HG03520 (cell line): Measurements from ENCODE around the gene NAA38.
A peak's percentile ranks its signal among the peaks of the same experiment; 100 is the strongest.

ENCODE experiments used
- ATAC-seq: cut with Tn5 transposase; IDR thresholded peaks from one replicate; pipeline ENCODE4 v1.9.1; 2021; ENCODE audit warnings: mild to moderate bottlenecking, moderate library complexity; ENCODE audit not compliant: unreplicated experiment

The NAA38 gene

DNA sequence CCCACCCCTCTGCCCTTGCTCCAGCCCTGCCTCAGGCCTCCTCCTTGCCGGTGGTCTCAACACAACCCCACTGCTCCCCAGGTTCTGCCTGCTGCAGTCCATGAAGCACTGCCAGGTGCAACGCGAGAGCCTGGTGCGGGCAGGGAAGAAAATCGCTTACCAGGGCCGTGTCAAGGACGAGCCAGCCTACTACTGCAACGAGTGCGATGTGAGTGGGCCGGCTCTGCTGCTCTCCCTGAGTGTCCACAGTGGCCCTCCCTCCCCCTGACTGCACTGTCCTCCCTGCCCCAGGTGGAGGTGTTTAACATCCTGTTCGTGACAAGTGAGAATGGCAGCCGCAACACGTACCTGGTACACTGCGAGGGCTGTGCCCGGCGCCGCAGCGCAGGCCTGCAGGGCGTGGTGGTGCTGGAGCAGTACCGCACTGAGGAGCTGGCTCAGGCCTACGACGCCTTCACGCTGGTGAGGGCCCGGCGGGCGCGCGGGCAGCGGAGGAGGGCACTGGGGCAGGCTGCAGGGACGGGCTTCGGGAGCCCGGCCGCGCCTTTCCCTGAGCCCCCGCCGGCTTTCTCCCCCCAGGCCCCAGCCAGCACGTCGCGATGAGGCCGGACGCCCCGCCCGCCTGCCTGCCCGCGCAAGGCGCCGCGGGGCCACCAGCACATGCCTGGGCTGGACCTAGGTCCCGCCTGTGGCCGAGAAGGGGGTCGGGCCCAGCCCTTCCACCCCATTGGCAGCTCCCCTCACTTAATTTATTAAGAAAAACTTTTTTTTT, 4.3 kb downstream of the NAA38 start:
- no peak for ATAC-seq

DNA sequence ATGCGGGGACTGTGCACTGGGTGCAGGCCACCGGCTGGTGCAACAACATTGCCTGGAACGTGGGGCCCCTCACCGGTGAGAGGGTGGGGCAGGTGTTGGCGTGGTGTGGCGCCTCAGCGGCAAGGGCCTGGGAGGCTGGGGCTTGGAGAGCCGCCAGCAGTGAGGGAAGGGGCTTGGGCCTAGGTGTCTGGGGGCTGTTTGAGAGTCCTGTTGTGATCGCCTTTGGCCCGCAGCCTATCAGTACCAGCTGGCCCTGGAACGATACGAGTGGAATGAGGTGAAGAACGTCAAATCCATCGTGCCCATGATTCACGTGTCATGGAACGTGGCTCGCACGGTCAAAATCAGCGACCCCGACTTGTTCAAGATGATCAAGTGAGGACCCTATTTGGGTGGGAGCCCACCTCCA, 5.1 kb downstream of the NAA38 start:
- ATAC-seq = no peak

DNA sequence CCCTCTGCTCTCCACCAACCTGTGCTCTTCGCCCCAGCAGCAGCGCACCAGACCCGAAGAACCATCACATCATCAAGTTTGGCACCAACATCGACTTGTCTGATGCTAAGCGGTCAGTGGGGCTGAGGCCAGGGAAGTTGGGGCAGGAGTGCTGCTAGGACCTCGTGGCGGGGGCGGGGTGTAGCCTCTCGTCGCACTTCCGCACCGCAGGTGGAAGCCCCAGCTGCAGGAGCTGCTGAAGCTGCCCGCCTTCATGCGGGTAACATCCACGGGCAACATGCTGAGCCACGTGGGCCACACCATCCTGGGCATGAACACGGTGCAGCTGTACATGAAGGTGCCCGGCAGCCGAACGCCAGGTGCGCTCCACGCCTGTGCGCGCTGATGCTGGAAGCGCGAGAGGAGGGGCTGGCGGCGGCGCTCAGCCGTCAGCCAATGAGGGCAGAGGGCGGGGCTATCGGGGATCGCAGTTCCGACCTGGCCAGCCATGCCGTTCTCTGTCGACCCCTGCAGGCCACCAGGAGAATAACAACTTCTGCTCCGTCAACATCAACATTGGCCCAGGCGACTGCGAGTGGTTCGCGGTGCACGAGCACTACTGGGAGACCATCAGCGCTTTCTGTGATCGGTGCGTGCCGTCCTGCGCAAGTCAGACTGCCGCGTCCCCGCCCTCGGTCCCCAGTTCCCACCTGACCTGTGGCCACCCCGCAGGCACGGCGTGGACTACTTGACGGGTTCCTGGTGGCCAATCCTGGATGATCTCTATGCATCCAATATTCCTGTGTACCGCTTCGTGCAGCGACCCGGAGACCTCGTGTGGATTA, 5.7 kb downstream of the NAA38 start:
- ATAC-seq = peak; percentile 55

DNA sequence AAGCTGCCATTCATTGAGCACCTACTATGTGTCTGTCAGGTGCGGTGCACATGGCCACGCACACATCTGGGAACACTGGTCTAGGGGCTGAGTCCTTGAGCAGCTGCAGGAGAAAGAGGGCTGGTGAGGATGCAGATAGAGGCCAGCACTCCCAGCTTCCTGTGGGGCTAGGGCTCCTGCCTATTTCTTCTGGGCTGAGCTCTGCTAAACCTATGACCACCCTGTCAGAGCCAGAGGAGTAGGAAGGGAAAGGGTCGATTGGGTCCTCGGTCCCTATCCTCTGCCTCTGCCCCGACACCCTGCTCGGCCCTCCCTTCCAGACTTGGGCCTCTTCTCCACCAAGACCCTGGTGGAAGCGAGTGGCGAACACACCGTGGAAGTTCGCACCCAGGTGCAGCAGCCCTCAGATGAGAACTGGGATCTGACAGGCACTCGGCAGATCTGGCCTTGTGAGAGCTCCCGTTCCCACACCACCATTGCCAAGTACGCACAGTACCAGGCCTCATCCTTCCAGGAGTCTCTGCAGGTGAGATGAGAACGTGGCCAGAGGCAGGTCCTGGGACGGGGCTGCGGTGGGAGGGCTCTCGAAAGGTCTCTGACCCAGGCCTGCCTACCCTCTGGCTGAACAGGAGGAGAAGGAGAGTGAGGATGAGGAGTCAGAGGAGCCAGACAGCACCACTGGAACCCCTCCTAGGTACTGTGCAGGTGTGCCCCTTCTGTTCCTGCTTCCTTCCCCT, 6.5 kb downstream of the NAA38 start:
- no peak for ATAC-seq

DNA sequence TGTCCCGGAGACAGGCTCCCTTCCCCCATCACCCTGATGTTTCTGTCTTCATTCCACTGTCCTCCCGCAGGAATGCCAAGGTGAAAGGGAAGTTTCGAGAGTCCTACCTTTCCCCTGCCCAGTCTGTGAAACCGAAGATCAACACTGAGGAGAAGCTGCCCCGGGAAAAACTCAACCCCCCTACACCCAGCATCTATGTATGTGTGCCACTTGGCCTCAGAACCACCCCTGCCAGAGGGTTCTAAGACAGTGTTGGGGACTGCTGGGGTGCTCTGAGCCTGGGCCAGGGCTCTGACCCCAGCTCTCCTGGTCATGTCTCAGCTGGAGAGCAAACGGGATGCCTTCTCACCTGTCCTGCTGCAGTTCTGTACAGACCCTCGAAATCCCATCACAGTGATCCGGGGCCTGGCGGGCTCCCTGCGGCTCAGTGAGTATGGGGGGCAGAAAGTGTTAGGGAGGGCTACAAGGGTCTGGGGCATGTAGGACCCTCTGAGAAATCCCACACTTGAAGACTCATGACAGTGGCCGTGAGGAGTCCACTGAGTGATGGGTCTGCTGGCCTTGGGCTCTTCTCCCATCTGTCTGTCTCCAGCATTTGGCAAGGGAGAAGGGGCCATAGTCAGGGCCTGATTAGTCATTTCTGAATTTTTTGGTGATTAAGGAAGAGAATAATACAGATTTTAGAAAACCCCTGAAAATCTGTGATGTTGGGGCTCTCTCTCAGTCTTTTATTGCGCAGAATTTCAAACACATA, 7.4 kb downstream of the NAA38 start:
- no peak for ATAC-seq

DNA sequence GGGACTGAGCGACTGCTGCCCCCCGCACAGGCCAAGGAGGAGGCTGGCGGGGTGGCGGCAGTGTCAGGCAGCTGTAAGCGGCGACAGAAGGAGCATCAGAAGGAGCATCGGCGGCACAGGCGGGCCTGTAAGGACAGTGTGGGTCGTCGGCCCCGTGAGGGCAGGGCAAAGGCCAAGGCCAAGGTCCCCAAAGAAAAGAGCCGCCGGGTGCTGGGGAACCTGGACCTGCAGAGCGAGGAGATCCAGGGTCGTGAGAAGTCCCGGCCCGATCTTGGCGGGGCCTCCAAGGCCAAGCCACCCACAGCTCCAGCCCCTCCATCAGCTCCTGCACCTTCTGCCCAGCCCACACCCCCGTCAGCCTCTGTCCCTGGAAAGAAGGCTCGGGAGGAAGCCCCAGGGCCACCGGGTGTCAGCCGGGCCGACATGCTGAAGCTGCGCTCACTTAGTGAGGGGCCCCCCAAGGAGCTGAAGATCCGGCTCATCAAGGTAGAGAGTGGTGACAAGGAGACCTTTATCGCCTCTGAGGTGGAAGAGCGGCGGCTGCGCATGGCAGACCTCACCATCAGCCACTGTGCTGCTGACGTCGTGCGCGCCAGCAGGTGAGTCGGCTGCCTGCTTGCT, 8.1 kb downstream of the NAA38 start:
- ATAC-seq = no peak

DNA sequence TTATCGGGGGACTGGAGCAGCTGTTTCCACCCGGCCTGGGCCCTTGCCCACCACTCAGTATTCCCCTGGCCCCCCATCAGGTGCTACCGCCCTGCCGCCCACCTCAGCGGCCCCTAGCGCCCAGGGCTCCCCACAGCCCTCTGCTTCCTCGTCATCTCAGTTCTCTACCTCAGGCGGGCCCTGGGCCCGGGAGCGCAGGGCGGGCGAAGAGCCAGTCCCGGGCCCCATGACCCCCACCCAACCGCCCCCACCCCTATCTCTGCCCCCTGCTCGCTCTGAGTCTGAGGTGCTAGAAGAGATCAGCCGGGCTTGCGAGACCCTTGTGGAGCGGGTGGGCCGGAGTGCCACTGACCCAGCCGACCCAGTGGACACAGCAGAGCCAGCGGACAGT, 8.6 kb downstream of the NAA38 start:
- no peak for ATAC-seq

DNA sequence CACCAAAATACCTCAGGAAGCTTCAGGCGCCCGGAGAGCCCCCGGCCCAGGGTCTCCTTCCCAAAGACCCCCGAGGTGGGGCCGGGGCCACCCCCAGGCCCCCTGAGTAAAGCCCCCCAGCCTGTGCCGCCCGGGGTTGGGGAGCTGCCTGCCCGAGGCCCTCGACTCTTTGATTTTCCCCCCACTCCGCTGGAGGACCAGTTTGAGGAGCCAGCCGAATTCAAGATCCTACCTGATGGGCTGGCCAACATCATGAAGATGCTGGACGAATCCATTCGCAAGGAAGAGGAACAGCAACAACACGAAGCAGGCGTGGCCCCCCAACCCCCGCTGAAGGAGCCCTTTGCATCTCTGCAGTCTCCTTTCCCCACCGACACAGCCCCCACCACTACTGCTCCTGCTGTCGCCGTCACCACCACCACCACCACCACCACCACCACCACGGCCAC, 9.2 kb downstream of the NAA38 start:
- ATAC-seq = no peak

DNA sequence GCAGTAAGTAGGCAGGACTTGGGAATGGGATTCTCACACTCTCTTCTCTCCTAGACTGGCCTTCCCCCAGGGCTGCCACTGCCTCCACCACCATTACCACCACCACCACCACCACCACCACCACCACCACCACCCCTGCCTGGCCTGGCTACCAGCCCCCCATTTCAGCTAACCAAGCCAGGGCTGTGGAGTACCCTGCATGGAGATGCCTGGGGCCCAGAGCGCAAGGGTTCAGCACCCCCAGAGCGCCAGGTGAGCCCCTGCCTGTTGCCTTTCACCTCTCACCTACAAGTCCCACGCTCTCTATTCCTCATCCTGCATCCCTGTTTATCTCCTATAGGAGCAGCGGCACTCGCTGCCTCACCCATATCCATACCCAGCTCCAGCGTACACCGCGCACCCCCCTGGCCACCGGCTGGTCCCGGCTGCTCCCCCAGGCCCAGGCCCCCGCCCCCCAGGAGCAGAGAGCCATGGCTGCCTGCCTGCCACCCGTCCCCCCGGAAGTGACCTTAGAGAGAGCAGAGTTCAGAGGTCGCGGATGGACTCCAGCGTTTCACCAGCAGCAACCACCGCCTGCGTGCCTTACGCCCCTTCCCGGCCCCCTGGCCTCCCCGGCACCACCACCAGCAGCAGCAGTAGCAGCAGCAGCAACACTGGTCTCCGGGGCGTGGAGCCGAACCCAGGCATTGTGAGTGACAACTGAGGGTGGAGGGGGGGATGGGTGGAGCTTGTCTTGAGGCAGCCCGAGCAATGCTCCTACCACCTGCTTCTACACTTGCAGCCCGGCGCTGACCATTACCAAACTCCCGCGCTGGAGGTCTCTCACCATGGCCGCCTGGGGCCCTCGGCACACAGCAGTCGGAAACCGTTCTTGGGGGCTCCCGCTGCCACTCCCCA, 10.3 kb downstream of the NAA38 start:
- no peak for ATAC-seq

DNA sequence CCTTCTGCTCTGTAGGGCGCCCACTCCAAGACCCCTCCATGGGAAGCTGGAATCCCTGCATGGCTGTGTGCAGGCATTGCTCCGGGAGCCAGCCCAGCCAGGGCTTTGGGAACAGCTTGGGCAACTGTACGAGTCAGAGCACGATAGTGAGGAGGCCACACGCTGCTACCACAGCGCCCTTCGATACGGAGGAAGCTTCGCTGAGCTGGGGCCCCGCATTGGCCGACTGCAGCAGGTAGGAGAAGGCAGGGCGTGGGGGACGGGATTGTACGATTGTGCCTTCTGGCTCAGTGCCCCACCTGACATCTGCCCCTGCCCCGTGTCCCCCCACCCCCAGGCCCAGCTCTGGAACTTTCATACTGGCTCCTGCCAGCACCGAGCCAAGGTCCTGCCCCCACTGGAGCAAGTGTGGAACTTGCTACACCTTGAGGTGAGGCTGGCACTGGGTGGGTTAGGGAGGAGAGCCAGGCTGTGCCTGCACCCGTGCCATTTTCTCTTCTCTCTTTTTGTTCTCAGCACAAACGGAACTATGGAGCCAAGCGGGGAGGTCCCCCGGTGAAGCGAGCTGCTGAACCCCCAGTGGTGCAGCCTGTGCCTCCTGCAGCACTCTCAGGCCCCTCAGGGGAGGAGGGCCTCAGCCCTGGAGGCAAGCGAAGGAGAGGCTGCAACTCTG, 11.2 kb downstream of the NAA38 start:
- ATAC-seq = no peak

DNA sequence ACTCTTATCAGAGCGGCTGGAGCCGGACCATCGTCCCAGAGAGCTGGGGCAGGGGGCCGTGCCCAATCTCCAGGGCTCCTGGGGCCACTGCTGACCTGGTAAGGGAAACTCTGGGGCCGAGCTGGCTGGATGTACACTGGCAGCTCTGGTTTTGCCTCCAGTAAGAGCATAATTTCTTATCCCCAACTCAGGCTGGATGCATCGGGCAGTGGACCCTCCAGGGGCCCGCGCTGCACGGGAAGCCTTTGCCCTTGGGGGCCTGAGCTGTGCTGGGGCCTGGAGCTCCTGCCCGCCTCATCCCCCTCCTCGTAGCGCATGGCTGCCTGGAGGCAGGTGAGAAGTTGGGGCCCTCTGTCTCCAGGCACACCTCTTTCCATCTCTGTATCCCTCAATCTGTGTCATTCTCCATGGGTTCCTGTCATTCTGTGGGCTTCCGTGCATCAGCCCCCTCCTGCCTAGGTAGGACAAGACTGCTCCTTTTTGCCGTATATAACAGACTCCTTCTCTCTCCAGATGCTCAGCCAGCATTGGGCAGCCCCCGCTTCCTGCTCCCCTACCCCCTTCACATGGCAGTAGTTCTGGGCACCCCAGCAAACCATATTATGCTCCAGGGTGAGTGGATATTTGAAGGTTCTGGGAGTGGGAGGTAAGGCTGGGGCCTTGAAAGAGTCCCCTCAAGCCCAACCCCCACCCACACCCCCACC, 11.8 kb downstream of the NAA38 start:
- ATAC-seq = no peak

DNA sequence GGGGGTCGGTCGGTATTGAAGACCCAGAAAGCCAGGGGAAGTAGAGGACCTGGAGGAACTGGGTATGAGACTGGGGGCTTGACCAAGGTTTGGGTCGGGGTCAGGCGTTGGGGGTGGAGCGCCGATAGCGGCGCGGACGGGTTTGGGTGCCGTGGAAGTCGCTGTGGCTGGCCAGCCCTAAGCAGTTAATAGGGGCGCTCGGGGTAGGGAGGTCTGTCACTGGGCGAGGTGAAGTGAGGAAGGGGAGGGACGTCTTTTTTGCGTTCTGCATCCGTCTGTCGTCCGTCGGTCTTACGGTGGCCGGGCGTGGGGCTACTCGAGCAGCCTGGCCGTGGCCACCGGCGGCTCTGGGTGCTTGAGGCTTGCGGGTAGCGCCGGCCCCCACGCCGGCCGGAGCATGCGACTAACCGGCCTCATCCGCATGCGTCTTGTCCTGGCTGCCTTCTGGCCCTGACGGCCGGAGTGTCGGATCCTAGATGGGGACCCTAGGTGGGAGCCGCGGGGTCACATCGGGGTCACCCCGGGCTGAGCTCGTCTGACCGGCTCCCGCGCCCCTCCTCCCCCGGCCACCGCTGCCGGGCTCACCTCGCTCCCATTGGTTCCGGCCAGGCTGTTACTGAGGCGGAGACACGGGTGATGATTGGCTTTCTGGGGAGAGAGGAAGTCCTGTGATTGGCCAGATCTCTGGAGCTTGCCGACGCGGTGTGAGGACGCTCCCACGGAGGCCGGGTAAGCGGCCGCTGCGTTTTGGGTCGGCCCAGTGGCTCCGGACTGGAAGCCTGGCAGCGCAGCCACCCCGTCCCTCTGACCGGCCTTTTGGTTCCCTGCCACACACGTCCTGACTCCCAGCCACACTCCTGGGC, 12.8 kb downstream of the NAA38 start:
- peak; percentile 43 for ATAC-seq

DNA sequence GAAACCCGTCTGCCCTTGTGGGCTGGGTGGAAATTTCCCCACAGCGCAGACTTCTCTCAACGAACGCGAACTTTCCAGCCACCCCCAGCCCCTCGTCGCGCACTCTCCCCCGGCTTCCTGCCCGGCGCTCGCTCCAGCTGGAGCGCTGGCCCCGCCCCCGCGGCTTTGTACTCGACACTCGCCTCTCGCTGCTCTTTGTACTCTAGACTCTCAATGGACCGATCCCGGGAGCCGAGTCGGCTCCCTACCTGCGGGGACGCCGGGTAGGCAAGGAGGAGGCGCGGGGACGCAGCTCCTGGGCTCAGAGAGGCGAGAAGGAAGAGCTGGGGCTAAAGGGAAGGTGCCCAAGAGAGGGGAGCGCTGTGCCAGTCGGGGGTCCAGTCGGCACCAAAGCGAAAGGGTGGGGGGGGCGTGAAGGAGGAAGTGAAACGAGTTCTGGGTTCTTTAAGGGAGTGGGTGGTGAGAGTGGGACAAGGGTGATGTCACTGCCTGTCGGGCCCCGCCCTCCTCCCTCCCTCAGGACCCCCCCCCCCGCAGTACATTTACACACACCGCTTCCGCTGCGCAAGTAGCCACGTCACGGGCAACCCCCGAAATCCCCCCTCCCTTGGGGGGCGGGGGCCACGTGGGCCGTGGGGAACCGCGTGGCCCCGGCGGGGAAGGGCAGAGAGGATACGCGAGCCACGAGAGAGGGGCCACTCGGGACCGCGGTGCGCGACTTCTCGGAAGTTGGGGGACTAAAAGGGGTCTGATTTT, 13.6 kb downstream of the NAA38 start:
- no peak for ATAC-seq

DNA sequence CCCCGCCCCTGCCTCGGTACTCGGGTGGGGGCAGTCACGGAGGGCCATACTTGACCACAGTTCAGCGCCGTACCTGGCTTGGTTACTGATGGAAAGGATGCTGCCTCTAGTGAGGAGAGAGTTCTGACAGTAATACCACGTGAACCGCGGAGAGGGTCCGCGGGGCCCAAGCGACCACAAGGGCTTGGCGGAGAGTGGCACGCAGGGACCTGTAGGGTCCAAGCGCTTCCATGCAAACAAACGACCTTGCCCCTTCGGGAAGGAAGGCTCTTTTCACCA, 14.2 kb downstream of the NAA38 start:
- no peak for ATAC-seq

DNA sequence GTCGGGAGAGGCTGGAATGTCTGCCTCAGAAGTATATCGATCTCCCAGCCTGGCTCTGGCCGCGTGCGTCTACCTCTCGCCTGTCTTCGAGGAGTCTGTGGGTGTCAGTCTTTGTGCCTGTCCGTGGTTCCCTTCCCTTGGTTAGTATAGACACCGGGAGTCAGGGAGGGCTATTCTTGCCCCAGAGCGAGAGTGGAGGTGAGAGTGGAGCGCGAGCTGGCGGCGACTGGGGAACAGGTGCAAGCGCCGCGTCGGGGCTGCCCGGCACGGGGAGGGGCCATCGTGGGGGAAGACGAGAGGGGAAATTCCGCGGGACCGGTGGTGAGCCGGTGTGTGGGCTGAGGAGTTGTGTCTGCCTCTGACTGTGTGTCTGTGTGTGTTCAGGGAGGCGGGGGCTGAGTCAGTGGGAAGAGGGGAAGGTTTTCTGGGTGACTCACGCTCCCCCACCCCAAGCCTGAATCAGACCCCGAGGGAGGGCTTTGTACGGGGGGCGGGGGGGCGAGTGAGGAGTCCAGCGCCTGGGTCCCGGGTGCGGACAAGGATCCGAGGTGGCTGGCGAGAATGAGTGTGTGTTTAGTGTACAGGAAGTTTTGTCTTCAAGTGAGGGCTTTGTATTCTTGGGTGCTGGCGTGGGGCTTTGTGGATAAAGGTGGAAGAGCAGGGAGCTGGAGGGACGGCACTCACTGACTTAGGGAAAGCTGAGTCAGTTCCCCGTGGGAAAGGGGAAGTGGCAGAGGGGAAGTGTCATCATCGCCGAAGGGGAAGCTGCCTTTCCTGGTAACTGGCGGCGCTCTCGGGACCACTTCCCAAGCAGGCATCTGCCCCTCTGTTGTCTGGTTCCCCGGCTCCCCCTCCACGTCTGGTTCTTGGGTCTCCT, 14.7 kb downstream of the NAA38 start:
- ATAC-seq = no peak

DNA sequence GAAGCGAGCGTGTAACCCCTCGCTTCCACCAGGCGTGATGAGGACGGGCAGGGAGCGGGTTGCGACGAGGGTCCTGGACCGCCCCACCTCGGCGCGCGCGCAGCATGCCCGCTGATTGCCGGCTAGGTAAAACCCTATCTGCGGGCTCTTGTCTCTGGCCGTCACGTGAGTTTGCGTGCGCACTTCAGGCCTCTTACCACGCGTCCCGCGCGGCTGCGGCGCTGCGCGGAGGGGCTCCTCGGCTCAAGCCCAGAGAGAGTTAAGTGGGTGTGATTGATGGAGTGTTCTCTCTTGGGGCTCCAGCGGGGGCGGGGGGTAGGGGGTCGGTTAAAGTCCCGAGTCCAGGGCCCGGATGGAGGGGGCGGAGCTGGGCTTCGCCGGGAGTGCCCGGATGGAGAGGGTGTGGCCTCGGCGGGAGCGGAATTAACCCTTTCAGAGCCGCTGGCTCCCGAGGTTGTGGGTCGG, 15.4 kb downstream of the NAA38 start:
- ATAC-seq = no peak
